SKM-1 (cell line): ENCODE results near the gene POP4.
"Not testable (repeated sequence)": the region's sequence is repeated elsewhere in the genome, so short reads cannot be mapped to it uniquely, and the experiment has no call there.

ENCODE experiments used
- DNase-seq: peaks from one replicate; lab custom pipeline; 2025; ENCODE audit not compliant: unreplicated experiment; lab: John Stamatoyannopoulos, UW

POP4 gene, protein sequence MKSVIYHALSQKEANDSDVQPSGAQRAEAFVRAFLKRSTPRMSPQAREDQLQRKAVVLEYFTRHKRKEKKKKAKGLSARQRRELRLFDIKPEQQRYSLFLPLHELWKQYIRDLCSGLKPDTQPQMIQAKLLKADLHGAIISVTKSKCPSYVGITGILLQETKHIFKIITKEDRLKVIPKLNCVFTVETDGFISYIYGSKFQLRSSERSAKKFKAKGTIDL

DNA sequence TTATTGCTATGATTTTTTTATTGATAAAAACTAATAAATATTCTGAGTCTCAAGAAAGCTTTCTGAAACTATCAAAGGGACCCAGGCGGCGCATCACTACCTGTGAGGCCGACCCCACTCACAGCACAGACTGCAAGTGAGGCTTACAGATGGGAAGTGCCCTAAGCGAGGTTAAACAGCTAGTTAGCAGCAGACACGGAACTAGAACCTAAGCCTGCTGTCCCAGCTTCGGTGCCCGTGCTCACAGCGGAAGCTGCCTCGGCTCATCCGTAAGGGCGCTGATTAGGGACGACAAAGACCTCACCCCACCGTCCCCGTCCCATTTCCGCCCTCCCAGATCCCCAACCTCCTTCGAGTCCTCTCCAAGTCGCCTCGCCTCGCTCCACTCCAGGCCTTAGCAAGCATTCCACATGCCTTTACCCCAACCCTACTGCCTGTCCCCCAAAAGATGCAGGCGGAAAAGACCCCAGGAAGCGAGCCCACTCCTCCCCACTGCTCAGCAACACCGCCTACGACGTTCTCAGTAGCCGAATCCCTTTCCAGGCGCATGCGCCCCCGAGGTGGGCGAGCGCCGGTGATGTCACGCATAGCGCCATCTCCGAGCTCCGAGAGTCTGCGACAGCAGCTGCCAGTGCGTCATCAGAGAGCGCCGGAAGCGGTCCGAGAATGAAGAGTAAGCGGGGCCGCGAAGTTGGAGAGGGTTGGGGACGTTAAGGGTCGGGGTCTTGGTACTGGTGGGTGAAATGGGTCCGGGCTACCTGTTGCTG is at the start of gene POP4:
TSS of gene POP4 (plus strand) at position 631 of the 767 bp plus-strand sequence. CDS start at position 667, 36 bp downstream.
- peak; percentile 86 for DNase-seq

DNA sequence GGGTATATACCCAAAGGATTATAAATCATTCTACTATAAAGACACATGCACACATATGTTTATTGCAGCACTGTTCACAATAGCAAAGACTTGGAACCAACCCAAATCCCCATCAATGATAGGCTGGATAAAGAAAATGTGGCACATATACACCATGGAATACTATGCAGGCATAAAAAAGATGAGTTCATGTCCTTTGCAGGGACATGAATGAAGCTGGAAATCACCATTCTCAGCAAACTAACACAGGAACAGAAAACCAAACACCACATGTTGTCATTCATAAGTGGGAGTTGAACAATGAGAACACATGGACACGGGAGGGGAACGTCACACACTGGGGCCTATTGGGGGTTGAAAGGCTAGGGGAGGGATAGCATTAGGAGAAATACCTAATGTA is 47.0 kb upstream of the POP4 start:
- DNase-seq, result not testable (repeated sequence)

DNA sequence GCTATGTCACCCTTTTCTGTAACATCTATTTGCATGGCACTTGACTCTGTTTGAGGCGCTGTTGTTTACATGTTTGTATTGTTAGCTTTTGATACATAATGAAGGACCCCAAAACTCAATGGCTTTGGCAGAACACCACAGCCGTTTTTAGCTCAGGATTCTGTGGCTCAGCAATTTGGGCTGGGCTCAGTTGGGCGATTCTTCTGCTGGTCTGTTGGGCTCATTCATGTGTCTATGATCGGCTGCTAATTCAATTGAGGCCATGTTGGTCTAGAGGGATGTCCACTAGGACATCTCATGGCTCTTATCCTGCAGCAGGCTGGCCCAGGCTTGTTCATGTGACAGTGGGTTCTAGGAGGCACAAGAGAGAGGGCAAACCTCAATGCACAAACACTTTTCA is 46.3 kb upstream of the POP4 start:
- DNase-seq, result no peak

DNA sequence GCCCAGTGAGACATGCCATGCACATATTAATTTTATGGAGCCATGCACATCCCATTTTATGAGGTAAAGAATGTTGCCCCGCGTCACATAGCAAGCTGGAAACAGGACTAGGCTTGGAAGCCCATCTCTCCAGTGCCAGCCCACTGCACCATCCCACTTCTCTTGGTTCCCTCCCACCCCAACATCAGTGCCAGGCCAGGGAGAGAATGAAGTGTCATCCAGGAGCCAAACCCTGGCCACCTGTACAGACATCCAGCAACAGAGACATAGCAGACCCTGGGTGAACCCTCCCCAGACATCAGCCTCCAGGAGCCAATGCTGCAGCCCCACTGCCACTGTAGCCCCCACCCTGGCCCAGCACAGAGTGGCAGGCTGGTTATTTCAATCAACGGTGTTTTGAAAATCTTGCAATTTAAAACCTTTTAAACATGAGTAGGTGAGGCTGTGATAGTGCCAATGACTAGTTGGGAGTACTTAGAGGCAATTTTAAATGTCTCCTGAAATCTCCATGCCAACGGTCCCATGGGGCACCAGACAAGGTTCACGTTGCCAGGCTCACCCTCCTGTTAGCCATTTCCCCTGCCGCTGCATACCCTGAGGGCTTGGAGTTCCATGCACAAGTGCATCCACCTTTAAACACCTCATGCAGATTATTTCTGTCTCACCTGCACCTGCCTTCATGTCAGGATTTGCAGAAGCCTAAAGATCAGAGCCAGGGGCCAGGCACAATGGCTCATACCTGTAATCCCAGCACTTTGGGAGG is 45.6 kb upstream of the POP4 start:
- no peak for DNase-seq

DNA sequence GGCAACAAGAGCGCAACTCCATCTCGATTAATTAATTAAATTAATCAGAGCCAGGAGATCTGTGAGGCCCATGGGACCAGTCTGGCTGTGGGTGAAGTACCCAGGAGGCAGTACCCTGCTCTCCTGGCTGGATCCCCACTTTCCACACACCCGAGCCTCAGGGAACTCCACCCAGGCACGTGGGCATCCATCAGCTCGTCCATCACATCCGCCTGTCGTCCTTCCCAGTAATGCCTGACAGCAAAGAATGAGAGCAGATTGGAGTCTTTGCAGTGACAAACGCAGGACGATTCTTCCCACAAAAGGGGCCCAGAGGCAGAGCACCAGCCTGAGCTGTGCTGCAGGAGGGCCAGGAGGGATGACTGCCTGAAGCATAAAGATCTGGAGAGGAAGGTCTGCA is 44.5 kb upstream of the POP4 start:
- DNase-seq, result no peak

DNA sequence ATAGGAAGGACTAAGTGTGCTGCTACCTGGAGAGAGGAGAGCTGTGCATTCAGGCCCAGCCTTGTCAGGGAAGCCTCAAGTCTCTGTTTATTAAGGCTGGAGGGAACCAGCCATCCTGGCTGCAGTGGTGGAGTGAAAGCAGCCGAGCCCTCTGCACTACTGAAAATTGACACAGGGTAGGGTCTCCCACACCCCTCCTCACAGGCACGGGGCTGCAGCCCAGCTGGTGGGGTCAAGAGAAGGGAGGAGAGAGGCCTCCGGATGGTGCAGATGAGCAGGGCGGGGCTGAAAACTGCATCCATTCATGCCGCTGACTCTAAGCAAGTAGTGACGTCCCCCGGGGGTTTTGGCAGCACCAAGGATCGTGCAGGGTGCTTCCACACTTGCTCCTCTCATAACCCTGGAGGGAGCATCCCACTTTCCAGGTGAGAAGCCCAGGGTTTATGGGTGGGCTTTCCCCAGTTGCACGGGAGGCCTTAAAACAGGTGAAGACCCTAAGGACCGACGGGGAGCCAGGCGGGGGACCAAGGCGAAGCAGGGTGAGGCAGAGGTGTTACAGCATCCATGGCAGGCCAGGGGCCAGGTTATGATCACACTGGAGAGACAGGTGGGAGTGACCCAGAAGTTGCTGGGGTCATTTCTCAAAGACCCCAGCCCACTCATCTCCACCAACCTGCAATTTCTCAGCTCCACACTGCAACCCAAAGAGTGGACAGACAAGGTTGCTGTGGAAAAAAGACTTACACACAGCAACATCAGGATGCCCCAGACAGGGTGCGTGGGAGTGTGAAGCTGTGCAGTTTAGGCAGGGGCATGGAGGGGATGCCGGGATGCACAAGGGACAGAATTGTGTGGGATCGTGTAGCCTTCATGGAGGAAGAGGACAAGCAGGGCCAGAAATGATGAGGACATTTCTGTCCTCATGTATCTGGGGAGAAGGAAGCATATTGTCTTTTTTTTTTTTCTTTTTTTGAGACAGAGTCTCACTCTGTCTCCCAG is 43.5 kb upstream of the POP4 start:
- DNase-seq, result no peak

DNA sequence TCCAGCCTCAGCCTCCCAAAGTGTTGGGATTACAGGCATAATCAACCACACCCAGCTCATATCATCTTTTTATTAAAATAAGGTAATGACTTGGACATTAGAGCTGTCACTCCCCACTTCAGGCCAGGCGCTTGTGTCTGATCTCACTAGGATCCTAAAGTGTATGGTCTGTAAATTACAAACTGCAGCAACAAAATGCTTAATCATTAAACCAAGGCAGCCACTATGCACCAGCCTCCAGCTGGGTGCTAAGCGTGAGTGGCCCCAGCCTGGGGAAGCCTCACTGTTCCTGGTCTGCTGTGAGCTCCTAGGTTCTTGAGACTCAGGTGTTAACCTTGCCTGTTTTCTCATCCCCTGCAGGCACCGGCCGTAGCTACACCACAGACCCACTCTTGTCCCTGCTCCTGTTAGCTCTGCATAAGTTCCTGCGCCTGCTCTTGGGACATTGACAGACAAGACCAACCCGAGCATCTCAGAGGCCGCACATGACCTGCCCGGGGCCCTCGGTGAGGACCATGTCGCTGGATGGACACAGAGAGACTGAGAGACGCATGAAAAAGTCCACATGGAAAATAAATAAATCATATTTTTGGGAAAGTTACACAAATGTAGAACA is 42.5 kb upstream of the POP4 start:
- no peak for DNase-seq

DNA sequence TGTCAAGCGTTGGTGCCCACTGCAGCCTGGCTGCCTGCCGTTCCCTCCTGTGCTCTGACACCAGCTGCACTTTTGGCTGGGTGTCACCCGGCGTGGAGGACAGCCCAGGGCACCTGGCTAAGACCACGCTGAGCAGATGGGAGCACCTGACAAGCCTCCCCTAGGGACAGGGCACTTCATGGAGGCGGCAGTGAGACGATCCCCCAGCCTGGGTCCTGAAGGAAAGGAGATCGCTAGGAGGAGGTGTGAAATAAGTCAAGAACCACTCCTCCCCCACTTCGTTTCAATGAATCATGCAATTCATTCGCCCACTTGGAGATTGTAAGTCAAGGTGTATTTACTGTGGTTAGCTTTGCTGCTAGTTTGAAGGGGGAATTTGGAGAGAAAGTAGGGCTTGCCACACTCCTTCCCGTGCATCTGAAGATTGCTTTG is 41.5 kb upstream of the POP4 start:
- DNase-seq, result no peak

DNA sequence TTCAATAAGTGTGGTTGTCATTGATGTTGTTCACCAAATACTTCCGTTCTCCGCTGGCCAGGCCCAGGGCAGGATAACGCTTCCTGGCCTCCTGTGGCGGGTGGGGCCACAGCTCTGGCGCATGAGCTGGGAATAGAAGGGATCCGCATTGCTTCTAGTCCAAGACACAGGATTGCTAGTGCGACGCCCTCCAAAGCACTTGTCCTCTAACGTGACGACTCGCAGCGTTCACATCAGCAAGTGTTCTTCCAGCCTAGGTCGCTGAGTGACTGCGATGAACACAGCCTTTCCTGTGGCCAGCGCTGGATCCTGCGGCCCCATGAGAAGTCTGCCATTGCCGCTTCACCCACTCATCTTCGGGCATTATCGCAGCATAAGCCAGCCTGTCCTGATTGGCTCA is 40.9 kb upstream of the POP4 start:
- no peak for DNase-seq

DNA sequence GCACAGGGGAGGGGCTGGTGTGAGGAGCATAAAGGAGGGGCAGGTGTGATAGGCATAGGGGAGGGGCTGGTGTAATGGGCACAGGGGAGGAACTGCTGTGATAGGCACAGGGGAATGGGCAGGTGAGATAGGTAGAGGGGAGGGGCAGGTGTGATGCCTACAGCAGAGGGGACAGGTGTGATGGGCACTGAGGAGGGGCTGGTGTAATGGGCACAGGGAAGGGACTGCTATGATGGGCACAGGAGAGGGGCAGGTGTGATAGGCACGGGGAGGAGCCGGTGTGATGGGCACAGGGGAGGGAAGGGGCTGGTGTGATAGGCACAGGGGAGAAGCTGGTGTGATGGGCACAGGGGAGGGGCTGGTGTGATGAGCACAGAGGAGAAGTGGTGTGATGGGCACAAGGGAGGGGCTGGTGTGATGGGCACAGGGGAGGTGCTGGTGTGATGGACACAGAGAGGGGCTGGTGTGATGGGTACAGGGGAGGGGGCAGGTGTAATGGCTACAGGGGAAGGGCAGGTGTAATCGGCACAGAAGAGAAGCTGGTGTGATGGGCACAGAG is 39.5 kb upstream of the POP4 start:
- no peak for DNase-seq

DNA sequence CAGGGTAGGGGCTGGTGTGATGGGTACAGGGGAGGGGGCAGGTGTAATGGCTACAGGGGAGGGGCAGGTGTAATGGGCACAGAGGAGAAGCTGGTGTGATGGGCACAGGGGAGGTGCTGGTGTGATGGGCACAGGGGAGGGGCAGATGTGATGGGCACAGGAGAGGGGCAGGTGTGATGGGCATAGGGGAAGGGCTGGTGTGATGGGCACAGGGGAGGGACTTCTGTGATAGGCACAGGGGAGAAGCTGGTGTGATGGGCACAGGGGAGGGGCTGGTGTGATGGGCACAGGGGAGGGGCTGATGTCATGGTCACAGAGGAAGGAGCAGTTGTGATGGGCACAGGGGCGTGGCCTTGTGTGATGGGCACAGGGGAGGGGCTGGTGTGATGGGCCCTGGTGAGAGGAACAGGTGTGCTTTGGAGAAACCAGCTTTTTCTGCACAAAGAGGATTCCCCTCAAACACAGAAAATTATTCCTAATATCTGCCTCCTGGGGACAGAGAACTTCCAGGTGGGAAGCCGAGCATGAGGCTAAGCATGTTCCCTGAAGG is 38.6 kb upstream of the POP4 start:
- DNase-seq, result no peak

DNA sequence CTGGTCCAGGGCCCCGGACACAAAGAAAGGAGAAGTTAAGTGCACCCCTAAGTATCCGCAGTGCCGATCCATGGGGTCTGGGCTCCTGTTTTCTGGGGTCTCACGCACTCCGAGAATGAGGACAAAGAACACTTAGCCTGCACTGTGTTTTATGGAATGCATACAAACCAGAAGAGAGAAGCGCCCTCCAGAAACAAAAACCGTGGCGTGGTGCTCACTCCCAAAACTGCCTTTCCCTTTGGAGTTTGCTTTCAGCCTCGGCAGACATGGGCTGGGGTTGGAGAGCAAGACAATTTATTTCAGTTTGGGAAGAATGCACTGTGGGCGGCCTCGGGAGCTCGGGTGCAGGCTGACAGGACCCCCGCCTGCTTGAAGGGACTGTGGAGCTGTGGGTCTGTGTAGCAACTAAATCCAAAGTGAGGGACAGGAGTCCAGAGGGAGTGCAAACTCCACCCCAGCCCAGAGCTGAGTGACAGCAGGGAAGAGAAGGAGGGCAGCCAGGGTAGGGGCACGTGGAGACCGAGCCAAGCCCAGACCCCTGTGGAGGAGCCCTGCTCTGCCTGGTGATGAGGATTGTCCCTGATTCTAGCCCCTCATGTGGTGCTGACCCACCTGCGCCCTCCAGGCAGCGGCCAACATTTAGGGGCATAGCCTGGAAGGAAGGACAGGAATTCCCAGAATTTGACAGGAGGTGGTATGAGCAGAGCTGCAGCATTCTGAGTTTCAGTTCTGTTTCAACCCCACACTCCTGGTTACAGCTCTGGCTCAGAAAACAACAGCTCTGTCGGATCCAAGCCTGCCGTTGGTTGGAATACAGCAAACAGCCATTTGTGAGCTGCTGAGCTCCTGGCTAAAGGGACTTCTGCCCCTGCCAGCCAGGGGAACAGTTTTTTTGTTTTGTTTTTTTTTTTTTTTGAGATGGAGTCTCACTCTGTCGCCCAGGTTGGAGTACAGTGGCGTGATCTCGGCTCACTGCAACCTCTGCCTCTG is 37.8 kb upstream of the POP4 start:
- DNase-seq, result no peak

DNA sequence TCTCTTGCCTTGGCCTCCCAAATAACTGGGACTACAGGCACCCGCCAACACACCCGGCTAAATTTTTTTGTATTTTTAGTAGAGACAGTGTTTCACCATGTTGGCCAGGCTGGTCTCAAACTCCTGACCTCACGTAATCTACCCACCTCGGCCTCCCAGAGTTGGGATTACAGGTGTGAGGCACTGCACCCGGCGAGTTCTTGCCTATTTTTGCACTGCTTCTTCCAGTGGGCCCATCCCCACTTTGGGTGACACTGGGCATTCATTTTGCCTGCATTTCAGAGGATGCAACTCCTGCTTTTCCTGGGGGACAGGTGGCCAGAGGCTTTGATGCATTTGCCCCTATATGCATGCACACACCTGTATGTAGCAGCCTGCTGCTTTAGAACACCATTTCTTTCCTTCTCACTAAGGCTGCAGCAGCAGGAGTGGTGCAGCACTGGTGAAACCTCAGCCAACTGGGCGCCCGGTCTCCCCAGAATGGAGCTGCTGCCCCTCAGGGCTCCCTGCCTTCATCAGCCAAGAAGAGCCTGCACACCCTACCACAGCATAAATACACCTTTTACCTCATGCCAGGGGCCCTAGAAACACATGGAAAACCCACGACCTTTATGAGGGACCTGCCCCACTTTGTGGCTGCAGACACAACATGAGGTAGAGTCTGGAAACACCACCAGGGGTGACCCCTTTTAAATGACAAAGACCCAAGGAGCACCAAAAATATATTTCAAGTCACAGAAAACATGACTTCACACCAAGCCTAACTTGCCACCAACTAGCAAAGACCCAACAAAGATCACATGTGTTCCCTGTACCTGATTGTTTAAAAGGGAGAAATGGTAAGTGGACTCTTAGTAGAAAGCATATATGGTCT is 36.8 kb upstream of the POP4 start:
- no peak for DNase-seq

DNA sequence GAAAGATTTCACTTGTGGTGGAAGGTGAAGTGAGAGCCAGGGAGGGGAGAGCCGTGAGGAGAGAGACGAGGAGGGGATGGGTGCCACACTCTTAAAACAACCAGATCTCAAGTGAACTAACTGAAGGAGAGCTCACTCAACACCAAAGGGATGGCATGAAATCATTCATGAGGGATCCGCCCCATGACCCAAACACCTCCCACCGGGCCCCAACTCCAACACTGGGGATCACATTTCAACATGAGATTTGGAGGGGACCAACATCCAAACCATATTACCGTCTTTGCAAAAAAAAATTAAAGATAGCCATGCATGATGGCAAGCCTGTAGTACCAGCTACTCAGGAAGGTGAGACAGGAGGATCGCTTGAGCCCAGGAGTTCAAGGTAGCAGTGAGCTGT is 34.9 kb upstream of the POP4 start:
- no peak for DNase-seq

DNA sequence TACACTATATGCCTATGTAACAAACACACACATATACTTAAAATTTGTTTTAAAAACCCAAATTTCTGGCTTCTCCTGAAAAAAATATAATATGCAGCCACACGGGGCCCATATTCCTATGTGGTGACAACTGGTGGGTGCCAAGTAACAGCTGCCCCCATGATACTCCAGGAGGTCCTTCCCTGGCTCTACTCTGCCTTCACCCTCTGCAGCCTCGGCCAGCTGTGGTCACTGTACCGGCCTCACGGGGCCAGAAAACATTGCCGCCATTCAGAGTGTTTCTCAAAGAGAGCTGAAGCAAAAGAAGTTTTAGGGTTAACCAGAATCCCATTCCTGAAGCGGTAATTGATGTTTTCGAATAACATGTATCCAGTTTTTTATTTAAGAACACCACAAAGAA is 32.6 kb upstream of the POP4 start:
- DNase-seq, result no peak

DNA sequence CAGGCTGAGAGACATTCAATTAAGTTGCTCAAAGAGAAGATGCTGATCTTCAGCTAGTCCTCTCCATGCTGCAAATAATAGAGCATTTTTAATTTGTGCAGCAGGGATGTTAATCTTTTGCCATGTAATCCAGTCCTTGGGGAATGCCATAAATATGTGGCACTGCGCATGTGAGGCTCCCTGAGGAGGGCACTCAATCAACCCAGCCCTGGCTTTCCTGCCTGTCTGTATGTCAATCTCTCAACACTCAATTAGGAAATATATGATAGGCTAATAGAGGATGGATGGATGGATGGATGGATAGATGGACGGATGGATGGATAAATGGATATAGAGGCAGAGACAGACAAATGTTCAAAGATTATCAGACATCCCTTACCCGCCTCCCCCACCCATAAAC is 31.6 kb upstream of the POP4 start:
- no peak for DNase-seq

DNA sequence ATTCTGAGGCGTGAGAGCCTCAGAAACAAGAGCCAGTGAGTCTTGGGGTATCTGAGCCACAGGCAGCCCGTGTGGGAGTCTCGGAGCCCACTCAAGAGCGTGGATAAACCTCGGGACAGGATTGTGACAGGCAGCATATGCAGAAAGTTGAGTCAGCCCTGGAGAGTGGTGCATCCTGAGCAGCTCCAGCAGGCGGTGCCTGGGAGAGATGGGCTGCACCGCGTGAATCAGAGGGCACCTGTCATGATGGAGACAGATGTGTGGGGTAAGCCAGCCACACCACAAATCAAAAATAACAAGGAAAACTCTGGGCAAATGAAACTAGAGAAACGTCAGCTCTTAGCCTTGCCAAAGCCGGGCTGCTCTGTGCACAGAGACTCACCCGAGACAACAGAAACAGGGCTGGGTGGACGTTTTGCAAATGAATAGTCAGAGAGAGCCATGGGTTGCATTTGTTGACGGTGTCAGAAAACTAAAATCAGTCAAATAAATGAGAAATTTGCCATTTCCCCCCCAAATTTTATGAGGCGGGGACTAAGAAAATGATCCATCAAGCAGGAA is 30.0 kb upstream of the POP4 start:
- DNase-seq, result no peak
